K562 (cell line): ENCODE results near the gene CAMK2G. TPM values are rescaled to one million over a fixed set of nuclear protein-coding genes. Genes with fewer than 3 reads are reported as not detected.
A peak's percentile ranks its signal among the peaks of the same experiment; 100 is the strongest.

Experiments
- BACH1 ChIP-seq: fragments of 200-800 bp; sonication (Bioruptor generic); IDR thresholded peaks from 2 replicates; pipeline ENCODE4 v1.6.1; 2016; ENCODE audit warnings: missing genetic modification characterization, missing compliant biosample characterization
- JUNB ChIP-seq: fragments of 450-650 bp; formaldehyde crosslinking; conservative IDR thresholded peaks from 2 replicates; pipeline ENCODE4 v1.4.0; 2020; ENCODE audit warnings: mild to moderate bottlenecking
- SUPT5H ChIP-seq: fragments of 450-650 bp; IDR thresholded peaks from 2 replicates; pipeline ENCODE4 v1.6.1; 2016
- ZNF217 ChIP-seq: sonication (generic); formaldehyde crosslinking; IDR thresholded peaks from 2 replicates; pipeline ENCODE4 v1.8.0; 2022; ENCODE audit warnings: mild to moderate bottlenecking, missing genetic modification reagents
- polyA plus RNA-seq, 8 experiments: library from polyadenylated mRNA; depleted of rRNA in 4 of 8; stranded (reverse) in 5 of 8; unstranded in 3 of 8; fragments of >200 nt; fragmentation: Nextera tagmentation in 2 of 8; fragmentation: Illumina TruSeq in 1 of 8; extraction: Ambion mirVana in 2 of 8; extraction: Trizol in 1 of 8; gene quantifications; 2 replicates each; pipeline versions ENCODE4 v1.2.1 to v1.2.3, GENCODE V29; 2011 to 2014; ENCODE audit warnings: inconsistent platforms in 1 of 8, missing spikeins in 1 of 8
- total RNA-seq, 7 experiments: library from RNA; depleted of rRNA in 6 of 7; stranded (reverse); fragments of >200 nt in 6 of 7; fragmentation: Illumina TruSeq in 2 of 7; extraction: Trizol in 2 of 7; gene quantifications; 2 replicates each; pipeline versions ENCODE4 v1.2.1 to v1.2.3, GENCODE V29; 2011 to 2021; ENCODE audit warnings: low replicate concordance in 1 of 7
- TF ChIP-seq, protein P1 (sequence below), 2 experiments: fragments of 450-650 bp in 1 of 2; sonication (generic) in 1 of 2; formaldehyde crosslinking in 1 of 2; IDR thresholded peaks; 2 replicates each; pipeline versions ENCODE4 v1.7.1 to v1.9.0; 2016 to 2022; ENCODE audit warnings: inconsistent platforms in 1 of 2, mild to moderate bottlenecking in 1 of 2, missing genetic modification reagents in 1 of 2

The CAMK2G gene
- total and polyA plus RNA-seq, 9 of the 15 experiments (the other 6 are each of a cell fraction or from before 2014, with no cell fraction given): 9.0 to 37.9 (median 32.6) TPM

DNA sequence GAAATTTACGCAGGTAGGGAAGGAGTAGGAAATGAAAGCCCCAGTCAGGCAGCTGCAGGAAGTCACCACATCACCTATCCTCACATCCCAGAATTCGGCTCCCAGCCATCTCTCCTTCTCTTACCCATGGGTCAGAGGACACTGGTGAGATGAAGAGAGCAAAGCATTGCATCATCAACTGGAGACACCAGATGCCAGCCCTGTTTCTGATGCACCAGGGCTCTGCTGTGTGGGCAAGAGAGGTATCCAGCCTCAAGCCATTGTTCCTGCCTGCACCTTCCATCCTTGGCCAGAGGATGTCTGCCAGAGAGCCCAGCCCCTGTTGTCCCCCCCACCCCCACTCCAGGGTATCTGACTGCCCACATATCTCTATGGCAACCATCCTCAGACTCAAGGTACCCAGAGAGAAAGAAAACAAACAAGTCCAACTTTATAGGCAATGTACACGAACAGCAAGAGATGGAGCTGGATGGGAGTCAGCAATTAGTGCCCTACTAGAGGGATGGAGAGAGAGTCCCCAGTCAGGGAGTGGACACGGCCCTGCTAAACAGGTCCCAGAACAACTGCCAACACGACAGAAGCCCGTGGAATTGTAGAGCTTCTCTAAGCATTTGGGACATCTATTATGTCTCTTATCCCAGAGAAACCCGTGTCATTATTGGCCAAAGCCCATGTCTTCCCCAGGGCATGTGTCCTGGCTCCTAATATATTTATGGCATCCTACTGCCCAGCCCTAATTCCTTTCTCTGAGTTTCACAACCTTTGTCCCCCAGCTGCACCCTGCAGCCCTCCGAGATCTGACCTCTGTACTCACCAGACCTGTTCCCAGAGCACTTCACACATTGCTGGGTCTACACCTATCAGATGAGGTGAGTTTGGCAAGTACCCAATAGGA lies 2.8 kb downstream of the CAMK2G start (continued):
- TF ChIP-seq, protein P1, sequence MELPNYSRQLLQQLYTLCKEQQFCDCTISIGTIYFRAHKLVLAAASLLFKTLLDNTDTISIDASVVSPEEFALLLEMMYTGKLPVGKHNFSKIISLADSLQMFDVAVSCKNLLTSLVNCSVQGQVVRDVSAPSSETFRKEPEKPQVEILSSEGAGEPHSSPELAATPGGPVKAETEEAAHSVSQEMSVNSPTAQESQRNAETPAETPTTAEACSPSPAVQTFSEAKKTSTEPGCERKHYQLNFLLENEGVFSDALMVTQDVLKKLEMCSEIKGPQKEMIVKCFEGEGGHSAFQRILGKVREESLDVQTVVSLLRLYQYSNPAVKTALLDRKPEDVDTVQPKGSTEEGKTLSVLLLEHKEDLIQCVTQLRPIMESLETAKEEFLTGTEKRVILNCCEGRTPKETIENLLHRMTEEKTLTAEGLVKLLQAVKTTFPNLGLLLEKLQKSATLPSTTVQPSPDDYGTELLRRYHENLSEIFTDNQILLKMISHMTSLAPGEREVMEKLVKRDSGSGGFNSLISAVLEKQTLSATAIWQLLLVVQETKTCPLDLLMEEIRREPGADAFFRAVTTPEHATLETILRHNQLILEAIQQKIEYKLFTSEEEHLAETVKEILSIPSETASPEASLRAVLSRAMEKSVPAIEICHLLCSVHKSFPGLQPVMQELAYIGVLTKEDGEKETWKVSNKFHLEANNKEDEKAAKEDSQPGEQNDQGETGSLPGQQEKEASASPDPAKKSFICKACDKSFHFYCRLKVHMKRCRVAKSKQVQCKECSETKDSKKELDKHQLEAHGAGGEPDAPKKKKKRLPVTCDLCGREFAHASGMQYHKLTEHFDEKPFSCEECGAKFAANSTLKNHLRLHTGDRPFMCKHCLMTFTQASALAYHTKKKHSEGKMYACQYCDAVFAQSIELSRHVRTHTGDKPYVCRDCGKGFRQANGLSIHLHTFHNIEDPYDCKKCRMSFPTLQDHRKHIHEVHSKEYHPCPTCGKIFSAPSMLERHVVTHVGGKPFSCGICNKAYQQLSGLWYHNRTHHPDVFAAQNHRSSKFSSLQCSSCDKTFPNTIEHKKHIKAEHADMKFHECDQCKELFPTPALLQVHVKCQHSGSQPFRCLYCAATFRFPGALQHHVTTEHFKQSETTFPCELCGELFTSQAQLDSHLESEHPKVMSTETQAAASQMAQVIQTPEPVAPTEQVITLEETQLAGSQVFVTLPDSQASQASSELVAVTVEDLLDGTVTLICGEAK (IDR thresholded peaks at IDR 0.05): peak; percentile 70
- TF ChIP-seq, protein P1 (CRISPR knock-in tag; IDR thresholded peaks at IDR 0.05): no peak
- TF ChIP-seq JUNB (CRISPR knock-in tag) (no peak), ZNF217 (CRISPR knock-in tag) (no peak), SUPT5H (no peak), BACH1 (no peak)
